Gastroesophageal sphincter (tissue), 3 donors: ENCODE data around the gene HDLBP.

ENCODE experiments used
- POLR2A ChIP-seq, 2 donors: fragments of 450-650 bp; IDR thresholded peaks; one replicate each; pipeline ENCODE4 v1.6.1; 2017; ENCODE audit warnings: antibody characterized with exemption in 2 of 2, mild to moderate bottlenecking in 2 of 2, moderate library complexity in 1 of 2
- TF ChIP-seq, protein P1 (sequence below), 4 experiments: fragments of 200-600 bp in 2 of 4; fragments of 450-650 bp in 2 of 4; sonication (generic) in 1 of 4; IDR thresholded peaks; one replicate each; pipeline ENCODE4 v1.5.1; 2017 to 2019; ENCODE audit warnings: antibody characterized with exemption in 4 of 4, mild to moderate bottlenecking in 2 of 4, moderate library complexity in 2 of 4

GRCh38 chr2:241182531-241183133 is 132.8 kb downstream of the HDLBP start:
- TF ChIP-seq, protein P1, sequence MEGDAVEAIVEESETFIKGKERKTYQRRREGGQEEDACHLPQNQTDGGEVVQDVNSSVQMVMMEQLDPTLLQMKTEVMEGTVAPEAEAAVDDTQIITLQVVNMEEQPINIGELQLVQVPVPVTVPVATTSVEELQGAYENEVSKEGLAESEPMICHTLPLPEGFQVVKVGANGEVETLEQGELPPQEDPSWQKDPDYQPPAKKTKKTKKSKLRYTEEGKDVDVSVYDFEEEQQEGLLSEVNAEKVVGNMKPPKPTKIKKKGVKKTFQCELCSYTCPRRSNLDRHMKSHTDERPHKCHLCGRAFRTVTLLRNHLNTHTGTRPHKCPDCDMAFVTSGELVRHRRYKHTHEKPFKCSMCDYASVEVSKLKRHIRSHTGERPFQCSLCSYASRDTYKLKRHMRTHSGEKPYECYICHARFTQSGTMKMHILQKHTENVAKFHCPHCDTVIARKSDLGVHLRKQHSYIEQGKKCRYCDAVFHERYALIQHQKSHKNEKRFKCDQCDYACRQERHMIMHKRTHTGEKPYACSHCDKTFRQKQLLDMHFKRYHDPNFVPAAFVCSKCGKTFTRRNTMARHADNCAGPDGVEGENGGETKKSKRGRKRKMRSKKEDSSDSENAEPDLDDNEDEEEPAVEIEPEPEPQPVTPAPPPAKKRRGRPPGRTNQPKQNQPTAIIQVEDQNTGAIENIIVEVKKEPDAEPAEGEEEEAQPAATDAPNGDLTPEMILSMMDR (IDR thresholded peaks at IDR 0.05), result no peak
- TF ChIP-seq POLR2A (IDR thresholded peaks at IDR 0.05), result no peak
